Chondrocyte (in vitro differentiated cells): ENCODE results near the gene MAN1A1. TPM values are rescaled to one million over a fixed set of nuclear protein-coding genes. Genes with fewer than 3 reads are reported as not detected.

Source experiments
- DNase-seq: peaks from one replicate; pipeline ENCODE4 v3.0.0; 2021; ENCODE audit warnings: mixed read lengths, low spot score
- H3K27ac Mint-ChIP-seq: one replicate; pipeline ENCODE4 v1.8.0; 2021; ENCODE audit warnings: mild to moderate bottlenecking, moderate library complexity, mixed read lengths; ENCODE audit not compliant: unreplicated experiment
- H3K27me3 Mint-ChIP-seq: 2 replicates; pipeline ENCODE4 v1.8.0; 2021; ENCODE audit warnings: low read depth, mixed read lengths
- H3K36me3 Mint-ChIP-seq: 2 replicates; pipeline ENCODE4 v1.8.0; 2021; ENCODE audit warnings: low read depth, mixed read lengths
- H3K4me1 Mint-ChIP-seq: 2 replicates; pipeline ENCODE4 v1.8.0; 2021; ENCODE audit warnings: low read depth, mild to moderate bottlenecking, mixed read lengths
- H3K4me3 Mint-ChIP-seq: one replicate; pipeline ENCODE4 v1.8.0; 2021; ENCODE audit warnings: mild to moderate bottlenecking, moderate library complexity, mixed read lengths; ENCODE audit not compliant: unreplicated experiment
- H3K9me3 Mint-ChIP-seq: 2 replicates; pipeline ENCODE4 v1.8.0; 2021; ENCODE audit warnings: low read depth, mixed read lengths
- CTCF ChIP-seq: fragments of 200-600 bp; sonication (generic); IDR thresholded peaks from 2 replicates; pipeline ENCODE4 v1.5.0; 2021; ENCODE audit warnings: antibody characterized with exemption, mild to moderate bottlenecking, moderate library complexity
- total RNA-seq: library from RNA; stranded (reverse); gene quantifications from 3 replicates; pipeline ENCODE4 v1.2.1, GENCODE V29; 2021

MAN1A1 gene
- total RNA-seq, 1 donor from 2014 or later: 7.2 TPM

- H3K36me3 Mint-ChIP-seq: no peaks in the 10 kb centered on the region
- no peaks in the 10 kb centered on the region for H3K27me3 Mint-ChIP-seq
Measured at GRCh38 chr6:119173249-119174084, 176.1 kb downstream of the MAN1A1 start.

DNA sequence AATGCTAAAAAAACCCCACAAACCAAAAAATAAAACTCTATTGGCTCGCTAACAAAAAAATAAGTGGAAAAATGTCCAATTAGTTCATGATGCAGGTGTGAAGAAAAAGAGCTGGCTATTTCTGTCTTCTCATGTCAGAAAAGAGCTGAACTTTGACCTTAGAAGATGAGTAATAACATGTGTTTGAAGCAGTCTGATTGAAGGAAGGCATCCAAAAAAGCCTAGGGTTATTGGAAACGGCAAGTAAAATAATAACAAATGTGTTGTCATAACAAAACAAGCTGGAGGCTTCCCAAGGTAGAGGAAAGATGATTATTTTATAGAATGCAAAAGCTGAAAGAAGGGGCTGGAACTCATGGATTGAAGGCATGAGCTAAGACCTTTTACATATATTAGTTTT is 176.7 kb downstream of the MAN1A1 start:
- H3K27ac Mint-ChIP-seq: no peak overlapping the region
- no peaks in the 10 kb centered on the region for H3K9me3 Mint-ChIP-seq
- peaks cover 13% of the 10 kb centered on the region for H3K4me1 Mint-ChIP-seq
- no peak overlapping the region for H3K4me3 Mint-ChIP-seq
- DNase-seq: no peak
- TF ChIP-seq CTCF: no peak
- H3K36me3 Mint-ChIP-seq: no peaks in the 10 kb centered on the region
- no peaks in the 10 kb centered on the region for H3K27me3 Mint-ChIP-seq

More at GRCh38 chr6:119173249-119174084, 176.1 kb downstream of the MAN1A1 start:
- no peak overlapping the region for H3K27ac Mint-ChIP-seq
- DNase-seq: no peak
- no peak overlapping the region for H3K4me3 Mint-ChIP-seq
- TF ChIP-seq CTCF: no peak
- H3K9me3 Mint-ChIP-seq: no peaks in the 10 kb centered on the region
- peaks cover 13% of the 10 kb centered on the region for H3K4me1 Mint-ChIP-seq

DNA sequence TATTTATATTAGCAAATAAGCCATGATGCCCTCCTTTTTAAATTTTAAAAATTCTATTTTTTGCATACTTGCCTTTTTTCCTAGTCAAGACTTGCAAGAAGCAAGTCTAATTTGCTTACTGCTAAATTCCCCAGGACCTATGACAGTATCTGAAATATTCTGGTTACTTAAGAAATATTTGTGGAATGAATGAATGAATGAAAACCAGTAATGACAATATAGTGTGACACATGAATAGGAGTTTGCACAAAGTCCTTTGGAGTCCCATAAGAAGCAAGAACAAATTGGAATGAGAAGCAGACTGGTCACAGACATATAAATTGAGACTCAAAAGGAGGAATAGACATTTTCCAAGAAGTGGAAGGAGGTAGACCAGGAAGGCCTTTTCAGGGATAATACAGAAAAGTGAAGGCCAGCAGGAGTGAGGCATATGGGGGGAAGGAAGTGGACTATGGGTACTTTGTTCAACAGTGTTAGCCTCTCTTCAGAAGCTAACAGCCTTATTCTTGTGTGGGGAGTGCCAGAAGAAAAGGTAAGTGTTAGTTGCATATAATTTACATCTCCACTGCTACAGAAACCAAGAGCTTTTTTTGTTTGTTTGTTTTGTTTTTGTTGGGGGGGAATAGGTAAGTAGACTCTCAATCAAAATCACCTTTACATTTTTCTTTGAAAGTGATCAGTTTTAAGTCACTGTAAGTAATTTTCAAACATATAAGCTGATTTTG is 177.5 kb downstream of the MAN1A1 start:
- Mint-ChIP-seq H3K27ac (no peak overlapping the region), H3K36me3 (no peaks in the 10 kb centered on the region), H3K9me3 (no peaks in the 10 kb centered on the region), H3K4me1 (peaks cover 13% of the 10 kb centered on the region), H3K27me3 (no peaks in the 10 kb centered on the region), H3K4me3 (no peak overlapping the region)
- TF ChIP-seq CTCF: no peak
- DNase-seq: no peak

- DNase-seq: no peak
- H3K4me1 Mint-ChIP-seq: peaks cover 11% of the 10 kb centered on the region
- no peaks in the 10 kb centered on the region for H3K36me3 Mint-ChIP-seq
- TF ChIP-seq CTCF: no peak
- peaks cover 4% of the 10 kb centered on the region for H3K27me3 Mint-ChIP-seq
- H3K4me3 Mint-ChIP-seq: no peak overlapping the region
- no peaks in the 10 kb centered on the region for H3K9me3 Mint-ChIP-seq
- H3K27ac Mint-ChIP-seq: no peak overlapping the region
Measured at GRCh38 chr6:119171088-119171841, 178.3 kb downstream of the MAN1A1 start.
